D721Med (cell line): ENCODE results near the gene IHH.

ENCODE experiments used
- DNase-seq: peaks from one replicate; pipeline ENCODE4 v3.0.0; 2011; ENCODE audit warnings: low spot score; ENCODE audit not compliant: insufficient read length
- FAIRE-seq: peaks from 2 replicates; lab custom pipeline; 2011; peaks lifted over from hg19 to GRCh38; lab: Jason Lieb, UNC
- TF ChIP-seq, protein P1 (sequence below): IDR thresholded peaks from 2 replicates; pipeline ENCODE4 v1.5.1; 2012; ENCODE audit warnings: mild to moderate bottlenecking, control low read depth; ENCODE audit not compliant: insufficient read depth; ENCODE audit errors: missing control alignments

The IHH gene

DNA sequence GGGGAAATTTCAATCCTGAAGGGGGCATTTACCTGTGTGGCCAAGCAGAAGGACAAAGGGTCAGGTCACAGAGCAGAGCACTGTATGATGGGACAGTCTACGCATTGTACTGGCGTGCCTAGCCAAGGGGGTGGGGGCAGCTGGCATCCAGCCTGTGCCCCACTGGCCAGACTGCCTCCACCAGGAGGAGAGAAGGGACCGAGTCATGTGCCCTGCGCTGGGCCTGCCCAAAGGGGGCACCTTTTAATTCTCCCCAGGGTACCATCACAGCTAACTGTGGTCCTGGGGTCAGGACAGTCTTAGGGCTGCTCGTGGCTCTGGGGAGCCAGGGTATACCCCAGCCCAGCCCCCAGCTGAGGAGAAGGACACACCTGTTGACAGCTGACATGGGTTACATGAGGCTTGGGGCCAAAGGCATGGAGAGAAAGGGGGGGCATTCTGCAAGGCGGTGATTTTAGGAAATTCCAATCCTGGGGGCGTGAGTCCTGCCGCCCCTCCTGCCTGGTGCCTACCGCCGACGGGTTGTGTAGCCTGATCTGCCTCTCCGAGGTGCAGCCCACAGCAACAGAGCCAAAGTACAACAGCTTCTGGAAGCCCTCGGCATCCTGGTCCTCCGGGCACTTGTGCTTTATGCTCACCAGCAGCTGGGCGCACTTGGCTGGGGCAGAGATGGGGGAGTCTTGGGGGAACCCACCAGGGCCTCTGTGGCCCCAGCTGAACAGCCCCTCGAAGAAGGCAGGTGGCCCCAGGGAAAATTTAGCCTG is 30.4 kb downstream of the IHH start:
- FAIRE-seq (no peak), DNase-seq (no peak)
- TF ChIP-seq, protein P1, sequence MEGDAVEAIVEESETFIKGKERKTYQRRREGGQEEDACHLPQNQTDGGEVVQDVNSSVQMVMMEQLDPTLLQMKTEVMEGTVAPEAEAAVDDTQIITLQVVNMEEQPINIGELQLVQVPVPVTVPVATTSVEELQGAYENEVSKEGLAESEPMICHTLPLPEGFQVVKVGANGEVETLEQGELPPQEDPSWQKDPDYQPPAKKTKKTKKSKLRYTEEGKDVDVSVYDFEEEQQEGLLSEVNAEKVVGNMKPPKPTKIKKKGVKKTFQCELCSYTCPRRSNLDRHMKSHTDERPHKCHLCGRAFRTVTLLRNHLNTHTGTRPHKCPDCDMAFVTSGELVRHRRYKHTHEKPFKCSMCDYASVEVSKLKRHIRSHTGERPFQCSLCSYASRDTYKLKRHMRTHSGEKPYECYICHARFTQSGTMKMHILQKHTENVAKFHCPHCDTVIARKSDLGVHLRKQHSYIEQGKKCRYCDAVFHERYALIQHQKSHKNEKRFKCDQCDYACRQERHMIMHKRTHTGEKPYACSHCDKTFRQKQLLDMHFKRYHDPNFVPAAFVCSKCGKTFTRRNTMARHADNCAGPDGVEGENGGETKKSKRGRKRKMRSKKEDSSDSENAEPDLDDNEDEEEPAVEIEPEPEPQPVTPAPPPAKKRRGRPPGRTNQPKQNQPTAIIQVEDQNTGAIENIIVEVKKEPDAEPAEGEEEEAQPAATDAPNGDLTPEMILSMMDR: no peak

- DNase-seq (peak; percentile 58), FAIRE-seq (no peak)
- TF ChIP-seq, protein P1: peak; percentile 89
Measured at GRCh38 chr2:219029829-219030165, 30.9 kb downstream of the IHH start.

DNA sequence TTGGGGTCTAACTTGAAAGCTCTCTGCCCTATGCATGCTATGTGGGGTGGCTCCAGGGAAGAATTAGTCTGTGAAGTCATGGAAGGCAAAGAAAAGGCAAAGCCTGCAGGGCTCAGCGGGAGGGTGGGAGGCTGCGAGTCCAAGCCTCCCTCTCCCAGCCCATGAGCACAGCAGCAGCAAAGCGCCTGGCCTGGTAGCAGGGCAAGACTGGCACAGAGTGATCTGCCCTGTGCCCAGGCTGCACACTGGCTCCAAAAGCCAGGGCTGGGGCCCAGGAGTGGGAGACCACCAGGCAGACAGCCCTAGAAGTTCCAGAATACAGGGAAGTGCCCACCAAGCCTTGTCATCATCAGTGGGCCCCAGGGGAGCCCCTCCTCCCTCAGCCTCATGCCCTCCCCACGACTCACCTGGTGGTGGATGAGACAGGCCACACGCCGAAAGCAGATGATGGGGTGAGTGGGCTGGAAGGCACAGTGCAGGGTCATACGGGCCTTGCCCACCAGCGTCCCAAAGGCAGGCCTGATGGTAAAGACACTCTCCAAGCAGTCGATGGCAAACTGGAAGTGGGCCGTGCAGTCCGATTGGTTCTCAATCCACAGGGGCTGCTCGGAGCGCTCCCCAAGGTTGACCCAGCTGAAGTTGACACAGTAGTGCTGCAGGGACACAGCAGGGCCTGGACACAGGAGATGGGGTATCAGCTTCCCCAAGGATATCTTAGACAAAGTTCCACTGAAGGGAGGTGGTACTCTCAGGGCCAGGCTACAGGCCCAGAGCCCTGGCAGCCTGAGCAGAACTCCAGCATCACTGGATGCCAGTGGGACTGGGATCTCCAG is 31.5 kb downstream of the IHH start:
- FAIRE-seq: no peak
- TF ChIP-seq, protein P1: no peak

DNA sequence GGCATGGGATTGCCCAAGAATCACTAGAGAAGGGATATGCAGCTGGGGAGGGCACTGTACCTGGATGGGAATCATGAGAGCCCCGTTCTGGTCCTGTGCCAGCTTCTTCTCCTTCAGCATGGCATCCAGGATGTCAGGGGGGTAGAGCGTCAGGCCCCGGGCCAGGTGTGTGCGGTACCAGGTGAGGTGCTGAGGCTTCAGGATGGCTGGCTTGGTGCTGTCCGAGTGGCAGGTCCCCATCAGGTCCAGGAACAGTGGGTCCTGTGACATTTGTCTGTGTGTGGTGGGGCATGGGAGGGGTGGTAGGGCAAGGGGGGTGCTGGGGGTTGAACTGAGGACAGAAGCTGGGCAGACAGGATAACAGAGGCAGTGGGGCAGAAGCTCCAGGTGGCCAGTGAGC is 32.6 kb downstream of the IHH start:
- TF ChIP-seq, protein P1: no peak
- no peak for FAIRE-seq
- no peak for DNase-seq

More for the DNA sequence above, 31.5 kb downstream of the IHH start:
- DNase-seq: no peak

- DNase-seq (no peak), FAIRE-seq (no peak)
- TF ChIP-seq, protein P1: no peak
Measured at GRCh38 chr2:219027511-219028055, 33.1 kb downstream of the IHH start.

DNA sequence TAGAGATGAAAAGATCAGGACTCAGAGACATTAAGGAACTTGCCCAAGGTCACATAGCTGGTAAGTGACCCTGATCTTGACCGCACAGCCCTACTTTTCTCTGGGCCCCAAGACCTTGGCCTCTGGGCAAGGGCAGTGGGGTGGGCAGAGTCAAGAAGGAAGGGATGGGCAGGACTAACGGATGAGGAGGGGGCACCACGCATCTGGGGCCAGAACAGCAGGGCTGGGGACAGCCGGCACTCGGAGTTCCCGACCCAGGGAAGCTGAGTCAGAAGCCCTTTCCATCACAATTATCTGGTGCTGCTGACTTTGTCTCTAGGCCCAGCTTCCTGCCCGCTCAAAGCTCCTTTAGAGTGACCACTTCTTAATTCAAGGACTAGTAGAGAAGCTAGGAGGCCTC is 33.8 kb downstream of the IHH start:
- FAIRE-seq: no peak
- DNase-seq: no peak
- TF ChIP-seq, protein P1: no peak
